Muscle layer of duodenum (tissue), 2 donors: ENCODE data around the gene PLA1A.

Experiments
- H3K27ac ChIP-seq: one replicate; pipeline ENCODE4 v1.7.0; 2013; ENCODE audit warnings: mild to moderate bottlenecking, low read length
- H3K27me3 ChIP-seq: one replicate; pipeline ENCODE4 v1.7.0; 2013; ENCODE audit warnings: low read depth, mild to moderate bottlenecking, control low read depth, low read length
- H3K36me3 ChIP-seq, 2 donors: one replicate each; pipeline ENCODE4 v1.7.0; 2013; ENCODE audit warnings: low read length in 2 of 2, control low read depth in 1 of 2, mild to moderate bottlenecking in 1 of 2; ENCODE audit not compliant: insufficient read depth in 2 of 2, control insufficient read depth in 1 of 2
- H3K4me1 ChIP-seq, 2 donors: one replicate each; pipeline ENCODE4 v1.7.0; 2013; ENCODE audit warnings: low read length in 2 of 2, mild to moderate bottlenecking in 2 of 2, control low read depth in 1 of 2, moderate library complexity in 1 of 2; ENCODE audit not compliant: insufficient read depth in 2 of 2, control insufficient read depth in 1 of 2
- H3K4me3 ChIP-seq, 2 donors: one replicate each; pipeline ENCODE4 v1.7.0; 2013; ENCODE audit warnings: low read length in 2 of 2, low read depth in 1 of 2, mild to moderate bottlenecking in 1 of 2
- H3K9me3 ChIP-seq, 2 donors: one replicate each; pipeline ENCODE4 v1.7.0; 2013; ENCODE audit warnings: low read length in 2 of 2, control low read depth in 1 of 2, mild to moderate bottlenecking in 1 of 2; ENCODE audit not compliant: control insufficient read depth in 1 of 2
- donor health status: healthy.

Gene PLA1A

DNA sequence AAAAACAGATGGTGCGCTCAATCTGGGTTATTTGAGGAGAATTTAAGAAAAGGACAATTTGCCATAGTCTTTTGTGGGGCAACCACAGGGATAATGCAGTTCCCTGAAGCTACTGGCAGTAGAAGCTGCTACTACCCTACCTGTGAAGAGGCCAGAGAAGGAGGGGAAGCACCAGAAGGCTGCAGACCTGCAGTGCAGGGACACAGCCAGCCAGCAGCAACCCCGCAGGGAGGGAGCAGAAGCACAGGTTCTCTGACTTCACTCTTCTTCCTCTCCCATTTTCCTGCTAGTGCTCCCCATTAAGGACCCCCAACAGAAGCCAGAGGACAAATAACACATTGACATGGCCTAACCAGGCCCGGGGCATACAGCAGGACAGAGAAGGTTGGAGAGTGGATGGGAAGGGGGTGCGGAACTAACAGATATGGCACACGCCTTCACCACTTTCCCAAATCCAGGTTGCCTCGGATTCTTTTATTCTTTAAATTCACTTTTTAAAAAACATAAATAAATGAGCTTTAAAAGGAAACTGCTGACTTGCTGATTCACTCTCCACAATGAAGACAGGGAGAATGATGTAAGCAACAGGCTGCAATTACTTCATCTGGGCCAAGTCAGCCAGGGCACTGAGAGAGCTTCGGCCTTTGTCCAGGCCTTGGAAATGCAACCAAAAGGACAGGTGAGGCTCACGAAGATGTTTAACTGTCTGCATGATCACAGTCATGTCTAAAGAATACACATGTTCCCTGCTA lies 32.6 kb downstream of the PLA1A start:
- H3K4me3 ChIP-seq: no peak overlapping the region
- no peaks in the 10 kb centered on the region for H3K27me3 ChIP-seq
- peak overlapping the region; percentile 40 for H3K27ac ChIP-seq

GRCh38 chr3:119630880-119631329 lies 33.2 kb downstream of the PLA1A start:
- Histone ChIP-seq H3K4me1 (peaks cover 3 to 11% of the 10 kb centered on the region in 2 donors), H3K9me3 (no peaks in the 10 kb centered on the region), H3K27me3 (no peaks in the 10 kb centered on the region), H3K36me3 (no peaks in the 10 kb centered on the region), H3K27ac (peak overlapping the region; percentile 33), H3K4me3 (no peak overlapping the region)

More for the DNA sequence above, 32.6 kb downstream of the PLA1A start:
- peaks cover 3 to 11% of the 10 kb centered on the region in 2 donors for H3K4me1 ChIP-seq
- H3K9me3 ChIP-seq: no peaks in the 10 kb centered on the region
- no peaks in the 10 kb centered on the region for H3K36me3 ChIP-seq

DNA sequence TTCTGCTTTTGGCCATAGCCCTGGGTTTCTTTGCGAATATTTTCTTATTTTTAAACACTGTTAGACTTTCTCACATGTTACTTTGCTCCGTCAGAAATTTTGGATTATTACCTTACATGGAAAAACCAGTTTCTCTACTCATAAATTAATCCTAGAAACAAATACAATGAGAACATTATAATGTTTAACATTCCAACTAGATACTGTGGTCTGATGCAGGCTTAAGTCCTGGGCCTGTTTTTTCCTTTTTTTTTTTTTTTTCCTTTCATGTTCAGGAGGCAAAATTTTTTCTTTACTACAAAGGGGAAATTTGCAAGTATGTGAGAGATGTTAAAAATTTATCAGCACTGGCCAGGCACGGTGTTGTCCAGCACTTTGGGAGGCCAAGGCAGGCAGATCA lies 33.8 kb downstream of the PLA1A start:
- H3K36me3 ChIP-seq: no peaks in the 10 kb centered on the region
- no peak overlapping the region for H3K27ac ChIP-seq
- H3K27me3 ChIP-seq: no peaks in the 10 kb centered on the region
- peaks cover 3 to 11% of the 10 kb centered on the region in 2 donors for H3K4me1 ChIP-seq
- no peak overlapping the region for H3K4me3 ChIP-seq
- no peaks in the 10 kb centered on the region for H3K9me3 ChIP-seq

DNA sequence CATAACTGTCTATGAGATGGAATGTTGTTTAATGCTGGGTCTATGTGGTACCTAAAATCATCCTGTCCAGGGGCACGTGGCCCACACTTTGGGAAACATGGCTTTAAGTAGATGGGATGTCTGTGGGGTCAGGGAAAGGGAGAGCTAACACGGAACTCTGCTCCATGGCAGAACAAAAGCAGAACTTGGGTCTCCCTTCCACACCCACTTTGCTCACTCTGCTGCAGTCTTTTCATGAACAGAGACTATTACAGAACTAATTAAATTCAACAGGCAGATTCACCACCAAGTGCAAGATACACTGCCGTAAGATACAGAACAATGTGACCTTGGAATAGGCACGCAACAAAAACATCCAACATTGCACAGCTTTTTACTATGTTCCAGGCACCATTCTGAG lies 34.5 kb downstream of the PLA1A start:
- no peak overlapping the region for H3K4me3 ChIP-seq
- H3K4me1 ChIP-seq: peaks cover 10 to 11% of the 10 kb centered on the region in 2 donors
- no peak overlapping the region for H3K27ac ChIP-seq
- H3K27me3 ChIP-seq: no peaks in the 10 kb centered on the region
- H3K36me3 ChIP-seq: no peaks in the 10 kb centered on the region
- no peaks in the 10 kb centered on the region for H3K9me3 ChIP-seq

GRCh38 chr3:119632829-119633228 lies 35.1 kb downstream of the PLA1A start:
- Histone ChIP-seq H3K27ac (no peak overlapping the region), H3K36me3 (no peaks in the 10 kb centered on the region), H3K4me1 (peaks cover 10 to 11% of the 10 kb centered on the region in 2 donors), H3K9me3 (no peaks in the 10 kb centered on the region), H3K27me3 (no peaks in the 10 kb centered on the region), H3K4me3 (no peak overlapping the region)

DNA sequence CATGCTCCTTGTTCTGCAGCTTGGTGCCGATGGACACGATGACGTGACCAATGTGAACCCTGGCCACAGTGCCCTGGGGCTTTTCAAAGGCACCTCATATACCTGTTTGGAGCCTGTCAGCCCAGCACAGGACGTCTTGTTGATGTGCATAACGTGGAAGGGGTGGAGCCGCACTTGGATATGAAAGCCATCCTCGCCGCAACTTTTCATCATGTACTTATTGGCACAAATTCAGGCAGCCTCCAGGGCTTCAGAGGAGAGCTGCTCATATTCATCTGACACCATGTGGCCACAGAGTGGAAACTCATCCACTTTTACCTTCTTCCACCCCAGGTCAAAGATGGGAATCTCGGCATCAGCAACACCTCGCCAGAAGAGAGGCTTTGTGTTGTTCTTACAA lies 38.0 kb downstream of the PLA1A start:
- Histone ChIP-seq H3K36me3 (no peaks in the 10 kb centered on the region), H3K27ac (no peak overlapping the region), H3K4me1 (peaks cover 0 to 7% of the 10 kb centered on the region in 2 donors)

DNA sequence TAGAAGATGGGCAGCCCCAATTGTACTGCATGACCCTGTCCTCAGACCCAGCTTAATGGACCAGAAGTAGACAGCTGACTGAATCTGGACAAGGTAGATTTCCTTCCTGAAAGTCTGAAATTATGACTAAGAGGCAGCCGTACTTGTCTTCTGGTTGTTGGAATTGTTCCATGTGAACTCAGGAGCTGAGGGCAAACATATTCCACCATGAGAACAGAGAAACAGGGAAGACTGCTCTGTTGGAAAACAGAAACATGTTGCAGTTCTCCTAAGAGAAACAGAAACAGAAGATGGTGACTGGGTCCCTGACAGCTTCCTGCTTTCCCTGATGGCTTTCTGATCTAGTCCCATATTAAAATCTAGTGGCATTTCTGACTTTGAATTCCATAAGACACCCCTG lies 38.6 kb downstream of the PLA1A start:
- peaks cover 0 to 7% of the 10 kb centered on the region in 2 donors for H3K4me1 ChIP-seq
- H3K4me3 ChIP-seq: no peak overlapping the region
- H3K9me3 ChIP-seq: no peaks in the 10 kb centered on the region
- H3K27me3 ChIP-seq: no peaks in the 10 kb centered on the region
- H3K27ac ChIP-seq: no peak overlapping the region
- H3K36me3 ChIP-seq: peaks cover 0 to 4% of the 10 kb centered on the region in 2 donors

More for the DNA sequence above, 38.0 kb downstream of the PLA1A start:
- Histone ChIP-seq H3K4me3 (no peak overlapping the region), H3K27me3 (no peaks in the 10 kb centered on the region), H3K9me3 (no peaks in the 10 kb centered on the region)

- H3K36me3 ChIP-seq: peaks cover 0 to 9% of the 10 kb centered on the region in 2 donors
- no peaks in the 10 kb centered on the region for H3K9me3 ChIP-seq
- no peaks in the 10 kb centered on the region for H3K27me3 ChIP-seq
- H3K4me3 ChIP-seq: no peak overlapping the region
- H3K27ac ChIP-seq: peak overlapping the region; percentile 76
- H3K4me1 ChIP-seq: peaks cover 0 to 7% of the 10 kb centered on the region in 2 donors
Measured at GRCh38 chr3:119636891-119637611, 39.4 kb downstream of the PLA1A start.

DNA sequence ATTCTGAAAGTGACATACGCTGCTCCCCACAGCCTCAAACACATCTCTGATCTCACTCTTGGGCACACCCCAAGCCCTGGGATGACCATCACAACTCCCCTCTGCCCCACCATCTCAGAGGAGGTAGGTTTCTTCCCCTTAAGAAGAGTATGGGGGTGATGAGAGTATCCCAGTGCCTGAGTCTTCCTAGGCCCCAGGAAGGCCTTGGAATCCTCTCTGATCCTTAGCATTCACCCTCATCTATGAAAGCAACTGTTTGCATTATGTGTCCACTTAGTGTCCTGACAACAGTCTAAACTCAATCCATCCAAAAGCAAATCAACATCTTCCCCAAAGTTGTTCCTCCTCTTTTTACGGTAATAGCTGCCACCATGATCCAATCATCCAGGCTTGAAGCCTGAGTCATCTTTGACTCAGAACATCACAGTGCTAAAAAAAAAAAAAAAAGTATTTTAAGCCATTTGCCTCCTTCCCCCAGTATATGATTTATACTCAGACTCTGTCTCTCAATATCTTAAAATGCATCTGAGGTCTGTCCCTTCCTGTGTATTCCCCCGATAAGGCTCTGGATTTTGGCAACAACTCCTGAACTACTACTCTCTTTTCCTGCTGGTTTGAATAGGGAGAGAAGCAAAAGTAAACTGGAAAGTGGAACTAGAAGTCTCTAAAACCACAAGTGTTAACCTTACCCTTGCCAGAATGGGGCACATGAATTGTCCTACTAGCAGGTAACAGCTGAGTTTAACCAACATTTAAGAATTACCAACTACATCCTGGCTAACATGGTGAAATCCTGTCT lies 40.2 kb downstream of the PLA1A start:
- peaks cover 2 to 7% of the 10 kb centered on the region in 2 donors for H3K4me1 ChIP-seq
- H3K9me3 ChIP-seq: no peaks in the 10 kb centered on the region
- peaks cover 0 to 14% of the 10 kb centered on the region in 2 donors for H3K36me3 ChIP-seq
- no peaks in the 10 kb centered on the region for H3K27me3 ChIP-seq
- H3K27ac ChIP-seq: peak overlapping the region; percentile 76
- H3K4me3 ChIP-seq: no peak overlapping the region

GRCh38 chr3:119639494-119640350 lies 42.0 kb downstream of the PLA1A start:
- H3K4me3 ChIP-seq: no peak overlapping the region
- no peaks in the 10 kb centered on the region for H3K27me3 ChIP-seq
- H3K4me1 ChIP-seq: peaks cover 4 to 7% of the 10 kb centered on the region in 2 donors
- peak overlapping the region; percentile 76 for H3K27ac ChIP-seq
- H3K36me3 ChIP-seq: peaks cover 0 to 20% of the 10 kb centered on the region in 2 donors
- no peaks in the 10 kb centered on the region for H3K9me3 ChIP-seq
